Epithelial cell of esophagus (primary cell): ENCODE data around the gene TRPC4.

Experiments
- DNase-seq: peaks from one replicate; pipeline ENCODE4 v3.0.0; 2010; ENCODE audit warnings: low read depth
- H3K4me3 ChIP-seq: 2 replicates; pipeline ENCODE4 v1.5.1; 2011; ENCODE audit warnings: mild to moderate bottlenecking, low read length, control low read depth
- TF ChIP-seq, protein P1 (sequence below): IDR thresholded peaks from 2 replicates; pipeline ENCODE4 v1.5.1; 2011; ENCODE audit warnings: low read depth, mild to moderate bottlenecking, low read length, control low read depth, inconsistent platforms; ENCODE audit not compliant: insufficient read depth; ENCODE audit errors: missing control alignments

Gene TRPC4

GRCh38 chr13:37905736-37906135 lies 36.2 kb upstream of the TRPC4 start:
- TF ChIP-seq, protein P1, sequence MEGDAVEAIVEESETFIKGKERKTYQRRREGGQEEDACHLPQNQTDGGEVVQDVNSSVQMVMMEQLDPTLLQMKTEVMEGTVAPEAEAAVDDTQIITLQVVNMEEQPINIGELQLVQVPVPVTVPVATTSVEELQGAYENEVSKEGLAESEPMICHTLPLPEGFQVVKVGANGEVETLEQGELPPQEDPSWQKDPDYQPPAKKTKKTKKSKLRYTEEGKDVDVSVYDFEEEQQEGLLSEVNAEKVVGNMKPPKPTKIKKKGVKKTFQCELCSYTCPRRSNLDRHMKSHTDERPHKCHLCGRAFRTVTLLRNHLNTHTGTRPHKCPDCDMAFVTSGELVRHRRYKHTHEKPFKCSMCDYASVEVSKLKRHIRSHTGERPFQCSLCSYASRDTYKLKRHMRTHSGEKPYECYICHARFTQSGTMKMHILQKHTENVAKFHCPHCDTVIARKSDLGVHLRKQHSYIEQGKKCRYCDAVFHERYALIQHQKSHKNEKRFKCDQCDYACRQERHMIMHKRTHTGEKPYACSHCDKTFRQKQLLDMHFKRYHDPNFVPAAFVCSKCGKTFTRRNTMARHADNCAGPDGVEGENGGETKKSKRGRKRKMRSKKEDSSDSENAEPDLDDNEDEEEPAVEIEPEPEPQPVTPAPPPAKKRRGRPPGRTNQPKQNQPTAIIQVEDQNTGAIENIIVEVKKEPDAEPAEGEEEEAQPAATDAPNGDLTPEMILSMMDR = no peak
- no peak overlapping the region for H3K4me3 ChIP-seq
- no peak for DNase-seq

DNA sequence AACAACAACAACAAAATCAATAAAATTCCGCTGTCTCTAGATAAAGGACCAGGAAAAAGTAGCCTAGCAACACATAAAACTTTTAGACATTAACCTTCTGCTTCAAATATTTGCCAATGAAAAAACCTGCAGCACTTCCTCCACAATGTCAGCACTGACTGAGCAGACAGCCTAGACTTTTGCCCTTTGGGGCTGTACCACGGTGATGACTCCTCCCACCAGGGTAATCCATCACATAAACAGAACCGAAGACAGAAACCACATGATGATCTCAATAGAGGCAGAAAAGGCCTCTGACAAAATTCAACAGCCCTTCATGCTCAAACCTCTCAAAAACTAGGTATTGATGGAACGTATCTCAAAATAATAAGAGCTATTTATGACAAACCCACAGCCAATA lies 30.2 kb upstream of the TRPC4 start:
- no peak overlapping the region for H3K4me3 ChIP-seq
- DNase-seq = no peak
- TF ChIP-seq, protein P1 = no peak

GRCh38 chr13:37893321-37893720 lies 23.7 kb upstream of the TRPC4 start:
- no peak for DNase-seq
- TF ChIP-seq, protein P1 = no peak

DNA sequence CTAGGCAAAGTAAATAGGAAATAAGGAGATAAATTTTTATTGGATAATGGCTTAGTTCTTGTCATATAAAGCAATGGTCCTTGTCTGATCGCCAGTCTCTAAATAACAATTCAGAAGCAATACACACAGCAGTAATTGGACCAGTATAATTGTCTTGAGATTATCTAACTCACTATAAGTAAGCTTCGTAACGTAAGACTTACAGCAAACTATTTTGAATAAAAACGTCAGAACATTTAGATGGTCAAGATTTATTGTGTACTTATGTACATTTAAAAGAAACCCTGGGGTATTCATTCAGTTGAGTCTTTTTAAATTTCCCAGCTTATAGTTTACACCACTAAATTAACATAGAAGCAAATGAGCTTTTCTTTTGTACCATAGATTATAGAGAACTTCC lies 20.2 kb upstream of the TRPC4 start:
- H3K4me3 ChIP-seq = no peak overlapping the region
- no peak for DNase-seq
- TF ChIP-seq, protein P1 = no peak

More at GRCh38 chr13:37893321-37893720, 23.7 kb upstream of the TRPC4 start:
- H3K4me3 ChIP-seq = no peak overlapping the region

- peak; percentile 13 for DNase-seq
- H3K4me3 ChIP-seq = no peak overlapping the region
- TF ChIP-seq, protein P1 = no peak
Measured at GRCh38 chr13:37889102-37889501, 19.5 kb upstream of the TRPC4 start.

DNA sequence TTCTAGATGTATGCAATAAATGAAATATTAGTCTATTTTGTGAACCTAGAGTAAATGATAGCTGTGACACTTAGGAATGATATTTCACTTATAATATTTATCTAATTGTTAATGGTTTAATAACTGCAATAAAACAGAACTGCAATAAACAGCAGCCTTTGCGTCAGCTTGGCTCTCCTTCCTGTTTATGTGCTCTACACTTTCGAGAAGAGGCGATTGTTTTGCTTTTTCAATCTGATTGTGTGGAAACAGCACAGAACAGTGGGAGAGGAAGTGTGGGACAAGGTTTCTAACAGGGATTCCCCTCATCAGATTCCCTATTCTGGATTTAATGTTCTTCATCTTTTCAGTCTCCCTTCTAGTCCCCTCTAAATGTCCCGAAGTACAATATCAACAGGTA lies 17.3 kb upstream of the TRPC4 start:
- no peak for DNase-seq
- TF ChIP-seq, protein P1 = no peak
- H3K4me3 ChIP-seq = no peak overlapping the region

DNA sequence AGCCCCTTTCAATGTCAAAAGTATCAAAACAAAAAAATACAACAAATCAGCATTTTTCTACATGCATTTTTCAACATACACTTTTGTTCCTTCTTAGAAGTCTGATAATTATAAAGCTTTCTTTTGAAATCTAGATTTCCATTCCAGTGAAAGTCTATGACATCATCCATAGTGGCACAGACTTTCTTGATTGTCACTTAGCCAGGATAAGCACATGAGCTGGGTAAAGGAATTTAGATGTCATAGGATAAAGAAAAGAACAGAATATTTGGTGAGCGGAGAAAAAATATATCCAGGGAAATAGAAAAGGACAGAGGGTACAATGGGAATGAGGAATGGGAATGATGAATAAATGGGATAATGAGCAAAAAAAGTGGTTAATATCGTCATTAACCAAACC lies 15.1 kb upstream of the TRPC4 start:
- DNase-seq = no peak
- H3K4me3 ChIP-seq = no peak overlapping the region
- TF ChIP-seq, protein P1 = no peak
